Stimulated activated CD4-positive, alpha-beta T cell treated with anti-CD3 and anti-CD28 coated beads, Interleukin-12 subunit alpha, Interleukin-12 subunit beta, amount 100 ng/mL, for 48 hours (primary cell): ENCODE results near the gene MMRN2.
"Not testable (repeated sequence)": the region's sequence is repeated elsewhere in the genome, so short reads cannot be mapped to it uniquely, and the experiment has no call there.

ENCODE experiments used
- DNase-seq, 3 donors: peaks; one replicate each; pipeline ENCODE4 v3.0.0-alpha.2; 2020; ENCODE audit warnings: low read depth in 2 of 3, low spot score in 1 of 3

MMRN2 gene

DNA sequence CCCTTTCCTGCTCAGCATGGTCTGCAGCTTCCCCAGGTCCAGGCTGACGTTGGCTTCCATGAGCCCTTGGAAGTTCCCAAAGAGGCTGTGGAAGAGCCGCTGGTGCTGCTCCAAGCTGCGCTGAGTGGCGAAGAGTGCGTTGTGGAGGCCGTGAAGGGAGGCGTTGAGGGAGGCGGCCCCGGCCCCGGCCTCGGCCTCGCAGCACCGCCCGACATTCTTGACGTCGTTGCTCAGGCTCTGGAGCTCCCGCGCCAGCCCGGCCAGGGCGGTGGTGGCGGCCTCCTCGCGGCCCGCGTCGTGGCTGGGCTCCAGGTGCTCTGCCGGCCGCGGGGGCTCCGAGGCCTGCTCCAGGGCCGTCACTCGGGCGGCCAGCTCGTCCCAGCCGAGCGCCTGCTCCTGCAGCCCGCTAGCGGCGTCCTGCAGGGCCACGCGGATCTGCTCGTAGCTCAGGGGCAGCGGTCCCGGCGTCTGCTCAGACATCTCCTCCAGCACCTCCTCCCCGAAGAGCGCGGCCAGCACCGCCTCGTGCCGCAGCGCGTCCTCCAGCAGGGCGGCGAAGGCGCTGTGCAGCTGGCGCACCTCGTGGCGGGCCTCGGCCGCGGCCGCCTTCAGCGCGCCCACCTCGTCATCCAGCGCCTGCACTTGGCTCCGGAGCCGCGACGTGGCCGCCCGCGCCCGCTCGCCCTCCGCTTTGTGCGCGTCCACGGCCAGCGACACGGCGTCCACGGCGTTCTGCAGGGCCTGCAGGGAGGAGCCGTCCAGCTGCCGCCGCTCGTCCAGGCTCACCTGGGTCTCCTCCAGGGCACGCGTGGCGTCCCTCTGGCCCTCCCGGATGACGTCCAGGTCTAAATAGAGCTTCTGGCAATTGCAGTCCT lies 14.7 kb downstream of the MMRN2 start:
- no peak for DNase-seq

DNA sequence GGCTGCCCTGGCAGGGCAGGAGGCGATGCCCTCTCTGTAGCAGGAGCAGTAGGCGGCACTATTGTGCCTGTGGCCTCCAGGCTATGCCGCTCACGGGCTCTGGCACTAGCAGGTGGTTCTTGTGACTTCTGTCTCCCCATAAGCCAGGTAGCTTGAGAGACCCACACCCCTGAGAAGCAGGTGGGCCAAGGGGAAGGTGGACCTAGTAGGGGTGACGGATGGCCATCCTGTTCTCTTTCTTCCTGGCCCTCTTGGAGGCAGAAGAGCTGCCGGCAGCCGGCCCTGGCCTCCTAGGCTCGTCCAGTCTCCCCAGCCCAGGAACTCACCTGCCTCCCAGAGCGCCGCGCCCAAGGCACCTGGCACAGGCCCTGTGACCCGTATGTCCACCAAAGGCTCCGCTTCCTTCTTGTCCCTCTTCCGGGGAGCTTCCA lies 15.4 kb downstream of the MMRN2 start:
- no peak for DNase-seq

DNA sequence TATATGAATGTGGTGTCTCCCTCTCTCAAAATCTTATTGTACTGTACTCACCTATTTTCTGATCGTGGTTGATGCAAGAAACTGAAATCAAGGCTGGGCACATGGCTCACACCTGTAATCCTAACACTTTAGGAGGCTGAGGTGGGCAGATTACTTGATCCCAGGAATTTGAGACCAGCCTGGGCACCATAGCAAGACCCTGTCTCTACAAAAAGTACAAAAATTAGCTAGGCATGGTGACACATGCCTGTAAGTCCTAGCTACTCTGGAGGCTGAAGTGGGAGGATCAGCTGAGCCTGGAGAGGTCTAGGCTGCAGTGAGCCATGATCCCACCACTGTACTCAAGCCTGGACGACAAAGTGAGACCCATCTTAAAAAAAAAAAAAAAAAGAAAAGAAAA lies 16.0 kb downstream of the MMRN2 start:
- no peak for DNase-seq

DNA sequence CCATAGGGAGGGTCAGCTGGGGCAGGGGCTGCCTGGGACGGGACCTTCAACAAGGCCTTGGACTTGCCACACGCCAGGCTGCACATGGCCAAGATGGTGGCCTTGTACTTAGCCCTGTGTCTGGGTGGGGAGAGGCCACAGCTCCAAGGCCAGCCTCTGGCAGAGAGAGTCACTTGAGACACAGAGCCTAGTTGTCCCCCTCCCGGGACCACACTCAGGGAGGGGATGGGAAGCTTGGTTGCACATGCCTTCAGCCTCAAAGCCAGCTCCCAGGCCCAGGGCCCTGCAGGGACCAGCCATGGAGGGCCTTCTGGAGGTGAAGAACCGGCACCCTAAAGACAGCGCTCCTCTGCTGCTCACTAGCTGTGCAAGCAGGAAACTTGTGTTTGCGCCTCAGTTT lies 16.7 kb downstream of the MMRN2 start:
- no peak for DNase-seq

DNA sequence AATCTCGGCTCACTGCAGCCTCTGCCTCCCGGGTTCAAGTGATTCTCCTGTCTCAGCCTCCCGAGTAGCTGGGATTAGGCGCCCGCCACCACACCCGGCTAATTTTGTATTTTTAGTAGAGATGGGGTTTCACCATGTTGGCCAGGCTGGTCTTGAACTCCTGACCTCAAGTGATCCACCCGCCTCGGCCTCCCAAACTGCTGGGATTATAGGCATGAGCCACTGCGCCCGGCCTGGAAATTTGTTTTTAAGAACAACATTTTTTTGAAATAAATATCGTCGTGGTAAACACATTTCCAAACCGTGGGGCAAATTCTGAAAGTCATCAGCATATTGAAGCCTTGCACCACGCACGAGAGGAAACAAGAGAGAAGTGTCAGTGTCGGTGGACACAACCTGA lies 17.3 kb downstream of the MMRN2 start:
- DNase-seq, result not testable (repeated sequence)

DNA sequence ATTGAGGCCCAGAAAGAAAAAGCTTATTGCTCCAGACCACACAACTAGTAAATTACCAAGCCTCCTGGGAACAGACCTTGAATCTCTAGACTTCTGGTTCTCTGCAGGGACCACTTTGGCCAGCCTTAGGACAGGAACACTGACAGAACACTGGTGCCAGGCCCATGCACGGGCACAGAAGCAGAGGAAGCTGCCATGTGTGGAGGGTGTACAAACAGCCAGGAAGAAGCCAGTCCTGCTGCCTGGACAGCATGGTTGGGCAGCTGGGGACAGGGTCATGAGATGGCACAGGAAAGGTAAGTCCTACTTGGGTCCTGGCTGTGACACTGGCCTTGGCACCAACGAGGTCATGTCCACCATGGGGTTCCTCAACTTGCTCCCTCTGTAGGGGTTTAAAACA lies 19.2 kb downstream of the MMRN2 start:
- DNase-seq, result no peak

DNA sequence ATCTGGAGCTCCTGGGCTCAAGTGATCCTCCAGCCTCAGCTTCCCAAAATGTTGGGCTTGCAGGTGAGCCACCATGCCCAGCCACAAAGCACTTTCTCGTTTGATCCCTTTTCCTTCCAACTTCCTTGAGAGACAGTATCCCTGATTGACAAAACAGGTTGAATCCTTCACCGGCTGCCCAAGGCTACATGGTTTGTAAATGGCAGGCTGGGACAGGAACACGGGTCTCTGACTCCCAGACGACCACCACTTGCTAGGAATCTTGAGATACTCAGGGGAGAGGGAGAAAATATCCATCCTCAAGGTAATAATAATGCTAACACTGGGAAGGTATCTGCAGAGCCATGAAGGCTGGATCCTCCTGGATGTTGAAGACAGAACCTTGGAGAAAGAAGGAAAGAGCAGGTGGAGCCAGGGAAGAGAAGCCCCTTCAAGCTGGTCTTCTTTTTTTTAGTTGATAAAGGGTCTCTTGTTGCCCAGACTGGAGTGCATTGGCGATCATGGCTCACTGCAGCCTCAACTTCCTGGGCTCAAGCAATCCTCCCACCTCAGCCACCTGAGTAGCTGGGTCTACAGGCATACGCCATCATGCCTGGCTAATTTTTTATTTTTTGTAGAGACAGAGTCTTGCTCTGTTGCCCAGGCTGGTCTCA lies 19.8 kb downstream of the MMRN2 start:
- DNase-seq, result no peak

DNA sequence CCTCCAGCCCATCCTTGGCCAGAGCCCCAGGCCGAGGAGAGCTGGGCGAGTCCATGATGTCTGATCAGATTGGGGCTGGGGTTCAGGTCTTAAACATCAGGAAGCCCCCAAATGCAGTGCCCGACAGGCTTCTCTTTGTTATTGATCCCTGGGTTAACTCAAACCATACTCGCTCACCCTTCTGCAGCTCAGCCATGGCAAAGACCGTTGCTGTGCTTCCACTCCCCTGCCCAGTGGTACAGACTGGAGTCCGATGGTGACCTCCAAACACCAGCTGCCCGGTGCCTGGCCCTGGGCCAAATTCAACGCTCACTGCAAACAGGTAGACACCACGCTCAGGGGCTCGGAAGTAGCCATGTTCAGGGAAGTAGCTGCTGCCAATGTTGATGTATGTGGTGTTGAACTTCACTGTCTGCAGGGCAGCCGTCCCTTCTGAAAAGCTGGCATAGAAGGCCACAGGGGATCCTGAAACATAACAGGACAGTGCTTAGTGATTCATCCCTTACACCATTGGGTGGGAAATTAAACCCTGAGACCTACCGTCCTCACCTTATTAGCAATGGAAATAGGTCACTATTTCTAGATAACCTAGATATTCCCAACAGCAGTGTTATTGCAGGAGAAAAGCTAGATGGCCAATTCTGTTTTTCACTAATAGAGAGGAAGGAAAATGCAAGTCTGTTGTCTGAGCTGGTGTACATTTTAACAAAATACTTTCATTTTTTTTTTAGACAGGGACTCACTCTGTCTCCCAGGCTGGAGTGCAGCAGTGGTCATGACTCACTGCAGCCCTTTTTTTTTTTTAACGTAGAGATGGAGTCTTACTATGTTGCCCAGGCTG lies 20.5 kb downstream of the MMRN2 start:
- no peak for DNase-seq

DNA sequence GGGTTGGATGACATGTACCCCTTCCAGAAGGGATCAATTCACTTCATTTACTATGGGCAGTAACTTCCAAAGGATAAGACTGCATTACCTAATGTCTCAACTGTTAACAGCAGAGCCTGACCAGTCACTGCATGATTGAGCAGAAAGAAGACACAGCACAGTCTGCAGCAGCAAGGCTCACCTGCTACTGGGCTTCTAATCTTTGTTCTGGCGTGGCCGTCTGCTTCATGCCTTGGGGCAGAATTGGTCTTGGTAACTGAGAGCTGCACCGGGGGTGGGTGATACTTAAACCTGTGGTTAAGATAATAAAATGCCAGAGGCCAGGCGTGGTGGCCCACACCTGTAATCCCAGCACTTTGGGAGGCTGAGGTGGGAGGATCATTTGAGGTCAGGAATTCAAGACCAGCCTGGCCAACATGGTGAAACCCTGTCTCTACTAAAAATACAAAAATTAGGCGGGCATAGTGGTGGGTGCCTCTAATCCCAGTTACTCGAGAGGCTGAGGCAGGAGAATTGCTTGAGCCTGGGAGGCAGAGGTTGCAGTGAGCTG lies 23.2 kb downstream of the MMRN2 start:
- DNase-seq, result not testable (repeated sequence)

DNA sequence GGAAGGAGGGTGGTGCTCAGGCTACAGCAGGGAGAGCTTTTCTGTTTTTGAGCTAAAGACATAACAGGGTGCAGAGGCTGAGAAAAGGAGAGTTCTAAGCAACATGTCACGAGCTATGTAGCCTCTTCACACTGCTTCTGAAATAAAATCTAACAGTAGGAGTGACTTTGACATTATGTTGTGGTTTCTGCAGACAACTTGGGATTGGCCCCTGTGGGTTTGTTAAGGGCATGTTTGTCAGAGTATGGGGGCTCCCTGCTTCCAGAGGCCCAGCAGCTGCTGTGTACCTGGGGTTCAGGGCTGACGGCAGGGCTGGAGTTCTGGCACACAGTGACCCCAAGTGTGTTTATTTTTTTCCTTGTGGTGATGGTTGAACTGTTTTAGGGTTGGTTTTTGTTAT lies 24.7 kb downstream of the MMRN2 start:
- no peak for DNase-seq

DNA sequence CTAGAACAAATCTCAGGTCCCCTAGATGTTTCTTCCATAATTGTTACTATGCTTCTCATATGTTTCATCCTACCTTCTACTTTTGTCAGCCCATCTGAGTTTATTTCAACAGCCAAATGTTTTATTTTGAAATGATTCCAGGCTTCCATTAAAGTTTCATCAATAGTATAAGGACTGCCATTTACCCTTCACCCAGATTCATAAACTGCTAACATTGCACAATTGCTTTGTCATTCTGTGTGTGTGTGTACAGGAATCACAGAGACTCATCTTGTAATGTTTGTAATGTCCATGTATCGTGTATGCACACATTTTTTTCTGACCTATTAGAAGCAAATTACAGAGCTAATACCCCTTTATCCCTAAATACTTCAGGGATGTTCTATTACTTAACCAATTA lies 25.5 kb downstream of the MMRN2 start:
- no peak for DNase-seq

DNA sequence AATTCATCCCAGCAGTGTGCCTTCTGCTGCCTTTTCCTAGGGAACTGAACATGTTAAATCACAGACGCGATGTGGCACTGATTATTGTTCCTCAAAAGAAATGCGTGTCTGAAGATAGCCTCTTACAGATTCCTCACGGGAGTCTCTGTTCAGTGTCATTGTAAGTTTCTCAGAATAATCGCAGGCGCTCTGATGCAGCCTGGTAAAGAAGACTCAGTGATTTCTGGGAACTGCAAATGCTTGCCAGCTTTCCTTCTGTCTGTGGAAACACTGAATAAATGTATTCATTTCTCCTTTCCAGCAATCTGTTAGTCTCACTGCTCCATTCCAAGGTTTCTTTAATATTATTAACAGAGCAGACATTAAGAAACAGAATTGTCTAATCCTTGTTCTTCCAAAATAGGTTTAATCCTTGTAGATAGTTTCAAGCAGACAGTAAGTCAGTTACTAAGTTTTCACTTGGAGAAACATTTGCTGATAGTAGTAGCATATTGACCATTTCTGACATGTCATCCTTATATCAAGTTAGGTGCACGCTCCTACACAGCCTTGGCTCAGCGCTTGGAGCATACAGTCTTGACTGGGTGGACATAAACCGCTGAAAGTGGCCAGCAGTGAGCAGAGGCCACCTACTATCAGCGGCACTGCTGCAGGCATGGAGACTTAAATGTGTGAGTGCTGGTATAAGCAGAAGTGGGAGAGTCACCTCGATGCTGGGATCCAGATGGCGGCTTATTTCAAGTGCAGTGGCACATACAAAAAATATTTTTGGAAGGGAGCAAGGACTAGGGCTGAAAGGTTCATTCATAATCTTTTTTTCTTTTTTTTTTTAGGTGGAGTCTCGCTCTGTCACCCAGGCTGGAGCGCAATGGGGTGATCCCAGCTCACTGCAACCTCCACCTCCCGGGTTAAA lies 27.7 kb downstream of the MMRN2 start:
- no peak for DNase-seq

DNA sequence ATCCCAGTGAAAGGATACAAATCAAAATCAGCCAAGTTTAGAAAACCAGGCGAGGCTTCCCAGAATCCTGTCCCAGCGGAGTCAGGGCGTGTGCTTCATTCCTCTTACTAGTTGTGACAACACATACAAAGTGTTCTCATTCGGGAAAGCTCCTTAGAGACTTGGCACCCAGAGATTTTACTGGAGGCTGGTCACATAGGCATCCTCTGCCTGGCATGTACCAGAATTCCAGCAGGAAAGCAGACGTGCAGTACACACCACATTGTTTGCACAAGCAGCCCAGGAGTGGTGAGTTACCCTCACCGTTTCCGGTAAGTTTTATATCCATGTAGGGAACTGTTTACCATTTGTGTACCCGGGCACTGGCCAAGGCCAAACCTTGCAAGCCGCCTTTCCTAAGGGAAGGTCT lies 34.9 kb downstream of the MMRN2 start:
- DNase-seq, result no peak

DNA sequence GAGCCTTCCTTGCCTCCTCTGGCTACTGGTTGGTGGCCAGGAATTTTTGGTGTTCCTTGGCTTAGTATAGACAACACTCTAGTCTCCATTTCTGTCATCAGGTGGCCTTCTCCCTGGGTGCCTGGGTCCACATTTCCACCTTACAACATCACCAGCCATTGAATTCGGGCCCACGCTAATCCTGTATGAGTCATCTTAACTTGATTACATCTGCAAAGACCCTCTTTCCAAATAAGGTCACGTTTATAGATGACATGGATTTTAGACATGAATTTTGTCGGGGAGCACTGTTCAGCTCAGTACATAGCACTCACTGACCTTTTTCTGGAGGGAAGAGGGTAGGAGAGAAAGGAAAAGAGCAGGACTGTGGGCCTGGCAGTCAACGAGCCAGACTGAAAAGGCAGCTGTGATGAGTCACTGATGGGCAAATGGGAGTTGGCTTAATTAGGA lies 39.4 kb downstream of the MMRN2 start:
- no peak for DNase-seq

DNA sequence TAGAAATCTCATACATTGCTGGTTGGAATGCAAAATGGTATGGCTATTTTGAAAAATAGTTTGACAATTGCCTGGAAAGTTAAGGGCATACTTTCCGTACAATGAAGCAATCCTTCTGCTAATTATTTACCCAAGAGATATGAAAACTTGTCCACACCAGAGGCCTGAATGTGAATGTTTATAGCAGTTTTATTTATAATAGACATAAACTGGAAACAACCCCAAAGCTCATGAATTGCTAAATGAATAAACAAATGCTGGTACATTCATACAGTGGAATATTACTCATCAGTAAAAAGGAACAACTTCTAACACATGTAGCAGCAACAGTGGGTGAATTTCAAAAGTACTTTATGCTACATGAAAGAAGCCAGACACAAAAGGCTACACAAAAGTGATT lies 42.7 kb downstream of the MMRN2 start:
- DNase-seq, result no peak

DNA sequence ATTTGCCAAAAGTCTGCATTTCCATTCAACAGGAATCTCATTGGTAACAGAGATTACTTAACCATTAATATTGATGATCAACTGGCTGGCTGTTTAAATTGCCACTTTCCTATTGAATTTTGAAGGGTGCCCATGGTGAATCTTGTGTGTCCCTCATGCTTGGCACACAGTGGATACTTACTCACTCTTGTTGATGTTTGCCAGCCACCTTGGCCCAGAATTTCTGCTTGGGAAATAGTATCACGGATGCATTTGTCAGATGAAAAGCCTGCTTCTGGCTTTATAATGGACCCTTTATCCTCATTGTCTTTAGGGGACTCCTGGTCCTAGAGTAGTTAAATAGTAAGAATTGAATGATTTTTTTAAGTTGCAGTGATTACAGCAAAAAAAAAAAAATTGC lies 52.0 kb downstream of the MMRN2 start:
- no peak for DNase-seq

DNA sequence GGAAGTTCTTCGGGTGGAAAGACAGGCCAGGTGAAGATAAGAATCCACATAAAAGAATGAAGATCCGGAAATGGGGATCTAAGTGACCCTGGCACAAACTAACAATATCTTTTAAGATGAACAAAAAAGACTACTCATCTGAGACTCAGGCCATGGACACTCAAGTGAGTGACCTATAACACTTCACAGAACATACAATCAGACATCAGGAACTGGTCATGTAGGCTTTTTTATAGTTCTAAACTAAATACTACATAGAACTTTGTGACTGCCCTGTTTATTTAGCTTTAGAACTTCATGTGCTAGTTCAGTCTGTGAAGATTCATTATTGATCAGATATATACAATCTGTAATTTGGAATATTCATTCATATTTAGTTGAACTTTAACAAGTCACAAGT lies 52.8 kb downstream of the MMRN2 start:
- no peak for DNase-seq

DNA sequence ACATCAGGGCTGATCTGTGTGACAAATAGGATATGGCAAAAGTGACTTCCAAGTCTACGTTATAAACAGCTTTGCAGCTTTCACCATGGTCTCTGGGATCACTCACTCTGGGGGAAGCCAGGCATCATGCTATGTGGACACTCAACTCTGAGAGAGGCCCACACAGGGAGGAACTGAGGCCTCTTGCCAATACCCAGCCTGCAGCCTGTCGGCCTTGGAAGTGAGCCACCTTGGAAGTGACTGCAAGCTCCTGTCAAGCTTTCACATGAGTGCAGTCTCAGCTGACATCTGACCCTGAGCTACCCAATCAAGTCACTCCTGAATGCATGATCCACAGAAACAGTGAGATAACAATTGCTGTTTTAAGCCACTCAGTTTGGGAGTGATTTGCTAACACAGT lies 56.5 kb downstream of the MMRN2 start:
- no peak for DNase-seq

DNA sequence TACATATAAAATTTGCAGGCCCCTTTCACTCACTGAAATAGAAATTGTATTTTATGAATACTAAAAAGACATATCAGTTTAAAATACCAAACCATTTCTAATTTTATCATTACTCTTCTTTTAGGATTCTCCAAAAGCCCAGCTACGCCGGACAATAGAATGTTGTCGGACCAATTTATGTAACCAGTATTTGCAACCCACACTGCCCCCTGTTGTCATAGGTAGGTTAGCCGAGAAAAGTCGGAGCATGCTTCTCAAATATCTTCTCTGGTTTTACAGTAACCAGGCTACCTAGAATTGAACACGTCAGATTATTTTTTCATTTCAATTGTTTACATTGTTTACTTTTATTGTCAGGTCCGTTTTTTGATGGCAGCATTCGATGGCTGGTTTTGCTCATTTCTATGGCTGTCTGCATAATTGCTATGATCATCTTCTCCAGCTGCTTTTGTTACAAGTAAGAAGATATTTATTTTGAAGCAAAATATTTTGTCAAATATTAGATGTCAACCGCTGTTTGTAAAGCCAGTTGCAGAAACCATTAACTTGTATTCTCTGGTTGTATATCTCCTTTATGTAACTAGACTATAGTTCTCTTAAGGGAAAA lies 57.6 kb downstream of the MMRN2 start:
- peak in 2 of 3 donors; percentile 9 to 42 for DNase-seq

DNA sequence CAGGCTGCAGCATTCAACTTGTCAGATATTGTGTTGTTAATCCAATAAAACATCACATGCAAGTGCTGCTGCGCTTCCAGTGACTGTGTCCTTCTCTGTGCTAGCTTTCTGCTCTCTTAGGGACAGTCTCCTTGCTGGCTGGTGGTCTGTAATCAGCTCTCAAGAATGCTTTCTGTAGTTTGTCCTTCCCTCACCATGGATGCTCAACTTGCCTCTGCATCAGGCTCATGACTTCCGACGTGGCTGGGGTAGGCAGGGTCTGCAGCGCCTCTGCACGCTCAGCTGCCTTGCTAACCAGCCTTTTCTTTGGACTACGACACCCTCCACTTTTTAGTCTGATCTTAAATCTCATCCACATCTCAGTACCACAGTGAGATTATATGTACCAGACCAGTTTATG lies 58.3 kb downstream of the MMRN2 start:
- no peak for DNase-seq
